ENCODE data around the gene ANKRD33B. TPM values are rescaled to one million over a fixed set of nuclear protein-coding genes. Genes with fewer than 3 reads are reported as not detected.

The ANKRD33B gene
- total RNA-seq, 4 donors from 2014 or later, result 5.6 to 10.7 (median 8.2) TPM

DNA sequence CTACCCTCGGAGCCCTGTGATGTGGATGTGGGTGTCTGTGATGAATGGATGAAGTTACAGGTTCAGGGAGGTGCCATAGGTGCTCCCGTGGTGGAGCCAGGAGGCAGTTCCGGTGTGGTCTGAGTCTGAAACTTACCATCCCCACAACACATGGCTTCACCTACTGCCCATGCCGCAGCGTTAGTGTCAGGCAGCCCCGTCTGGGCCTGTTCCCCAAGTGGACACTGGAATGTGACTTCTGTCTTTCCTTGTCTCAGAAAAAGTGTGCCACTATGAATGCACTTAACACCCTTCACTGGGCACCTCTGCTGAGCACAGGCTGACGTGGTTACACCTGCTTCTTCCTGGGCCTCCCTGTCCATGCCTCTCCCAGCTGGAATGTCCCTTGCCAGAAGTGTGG, 8.6 kb downstream of the ANKRD33B start:
- TF ChIP-seq, protein P1, sequence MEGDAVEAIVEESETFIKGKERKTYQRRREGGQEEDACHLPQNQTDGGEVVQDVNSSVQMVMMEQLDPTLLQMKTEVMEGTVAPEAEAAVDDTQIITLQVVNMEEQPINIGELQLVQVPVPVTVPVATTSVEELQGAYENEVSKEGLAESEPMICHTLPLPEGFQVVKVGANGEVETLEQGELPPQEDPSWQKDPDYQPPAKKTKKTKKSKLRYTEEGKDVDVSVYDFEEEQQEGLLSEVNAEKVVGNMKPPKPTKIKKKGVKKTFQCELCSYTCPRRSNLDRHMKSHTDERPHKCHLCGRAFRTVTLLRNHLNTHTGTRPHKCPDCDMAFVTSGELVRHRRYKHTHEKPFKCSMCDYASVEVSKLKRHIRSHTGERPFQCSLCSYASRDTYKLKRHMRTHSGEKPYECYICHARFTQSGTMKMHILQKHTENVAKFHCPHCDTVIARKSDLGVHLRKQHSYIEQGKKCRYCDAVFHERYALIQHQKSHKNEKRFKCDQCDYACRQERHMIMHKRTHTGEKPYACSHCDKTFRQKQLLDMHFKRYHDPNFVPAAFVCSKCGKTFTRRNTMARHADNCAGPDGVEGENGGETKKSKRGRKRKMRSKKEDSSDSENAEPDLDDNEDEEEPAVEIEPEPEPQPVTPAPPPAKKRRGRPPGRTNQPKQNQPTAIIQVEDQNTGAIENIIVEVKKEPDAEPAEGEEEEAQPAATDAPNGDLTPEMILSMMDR (IDR thresholded peaks at IDR 0.05; ENCODE audit: low read depth), result no peak

DNA sequence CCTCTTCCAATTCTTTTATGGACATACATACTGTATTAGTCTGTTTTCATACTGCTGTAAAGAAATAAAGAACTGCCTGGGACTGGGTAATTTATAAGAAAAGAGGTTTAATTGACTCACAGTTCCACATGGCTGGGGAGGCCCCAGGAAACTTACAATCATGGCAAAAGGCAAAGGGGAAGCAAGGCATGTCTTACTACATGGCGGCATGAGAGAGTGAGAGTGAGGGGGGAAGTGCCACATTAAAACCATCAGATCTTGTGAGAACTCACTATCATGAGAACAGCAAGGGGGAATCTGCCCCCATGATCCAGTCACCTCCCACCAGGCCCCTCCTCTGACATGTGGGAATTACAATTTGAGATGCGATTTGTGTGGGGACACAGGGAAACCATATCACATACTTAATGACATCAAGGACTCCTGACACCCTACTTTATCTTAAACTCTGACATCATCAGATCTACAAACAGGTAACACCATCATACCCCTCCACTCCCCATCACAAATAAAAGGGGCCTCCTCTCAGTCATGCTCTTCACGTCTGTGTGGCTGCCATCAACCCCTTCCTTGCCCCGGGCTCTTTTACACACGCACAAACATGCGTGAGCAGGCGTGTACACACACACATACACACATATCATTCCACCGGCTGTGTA, 9.7 kb downstream of the ANKRD33B start:
- TF ChIP-seq, protein P1 (IDR thresholded peaks at IDR 0.05; ENCODE audit: low read depth), result no peak

DNA sequence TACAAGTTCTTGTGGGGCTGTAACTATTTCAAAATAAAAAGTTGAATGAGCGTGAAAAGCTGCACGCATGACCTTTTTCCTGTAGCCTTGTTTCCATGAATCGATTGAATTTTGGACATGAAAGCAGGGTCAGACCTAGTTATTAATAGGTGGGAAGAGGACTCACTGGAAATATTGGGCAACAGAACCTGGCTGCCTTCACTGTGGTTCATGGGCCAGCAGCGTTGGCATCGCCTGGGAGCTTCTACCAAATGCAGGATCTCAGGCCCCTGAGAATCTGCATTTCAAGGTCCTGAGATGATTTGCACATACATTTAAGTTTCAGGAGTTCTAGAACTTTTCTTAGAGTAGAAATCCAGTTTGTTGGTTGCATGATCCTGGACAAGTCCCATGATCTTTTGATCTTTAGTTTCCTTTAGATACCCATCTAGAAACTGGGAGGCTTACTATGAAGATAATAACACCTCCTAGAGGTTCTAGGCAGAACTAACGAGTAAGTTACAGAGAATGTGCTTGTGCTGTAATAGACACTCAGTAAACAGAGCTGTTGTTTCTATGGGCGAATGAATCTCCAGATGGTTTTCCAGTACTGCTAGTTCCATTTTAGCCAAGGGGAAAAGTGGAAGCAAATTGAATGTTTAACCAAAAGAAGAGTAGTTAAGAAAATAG, 12.4 kb downstream of the ANKRD33B start:
- TF ChIP-seq, protein P1 (IDR thresholded peaks at IDR 0.05; ENCODE audit: low read depth), result no peak

DNA sequence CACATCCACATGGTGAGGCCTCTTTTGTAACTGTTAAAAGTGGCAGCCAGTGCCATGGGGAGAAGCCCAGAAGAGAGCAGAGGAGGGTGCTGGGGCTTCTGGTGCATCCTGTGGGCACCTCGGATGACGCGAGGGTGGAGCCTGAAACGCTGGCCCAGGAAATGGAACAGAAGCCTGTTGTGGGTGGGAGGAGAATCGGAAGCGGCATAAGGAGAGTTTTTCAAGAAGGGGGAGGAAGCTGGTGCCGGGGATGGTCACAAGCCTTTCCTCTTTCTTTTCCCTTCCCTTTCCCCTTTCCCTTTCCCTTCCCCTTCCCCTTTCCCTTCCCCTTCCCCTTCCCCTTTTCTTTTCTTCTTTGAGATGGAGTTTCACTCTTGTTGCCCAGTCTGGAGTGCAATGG, 12.9 kb downstream of the ANKRD33B start:
- TF ChIP-seq, protein P1 (IDR thresholded peaks at IDR 0.05; ENCODE audit: low read depth), result no peak

DNA sequence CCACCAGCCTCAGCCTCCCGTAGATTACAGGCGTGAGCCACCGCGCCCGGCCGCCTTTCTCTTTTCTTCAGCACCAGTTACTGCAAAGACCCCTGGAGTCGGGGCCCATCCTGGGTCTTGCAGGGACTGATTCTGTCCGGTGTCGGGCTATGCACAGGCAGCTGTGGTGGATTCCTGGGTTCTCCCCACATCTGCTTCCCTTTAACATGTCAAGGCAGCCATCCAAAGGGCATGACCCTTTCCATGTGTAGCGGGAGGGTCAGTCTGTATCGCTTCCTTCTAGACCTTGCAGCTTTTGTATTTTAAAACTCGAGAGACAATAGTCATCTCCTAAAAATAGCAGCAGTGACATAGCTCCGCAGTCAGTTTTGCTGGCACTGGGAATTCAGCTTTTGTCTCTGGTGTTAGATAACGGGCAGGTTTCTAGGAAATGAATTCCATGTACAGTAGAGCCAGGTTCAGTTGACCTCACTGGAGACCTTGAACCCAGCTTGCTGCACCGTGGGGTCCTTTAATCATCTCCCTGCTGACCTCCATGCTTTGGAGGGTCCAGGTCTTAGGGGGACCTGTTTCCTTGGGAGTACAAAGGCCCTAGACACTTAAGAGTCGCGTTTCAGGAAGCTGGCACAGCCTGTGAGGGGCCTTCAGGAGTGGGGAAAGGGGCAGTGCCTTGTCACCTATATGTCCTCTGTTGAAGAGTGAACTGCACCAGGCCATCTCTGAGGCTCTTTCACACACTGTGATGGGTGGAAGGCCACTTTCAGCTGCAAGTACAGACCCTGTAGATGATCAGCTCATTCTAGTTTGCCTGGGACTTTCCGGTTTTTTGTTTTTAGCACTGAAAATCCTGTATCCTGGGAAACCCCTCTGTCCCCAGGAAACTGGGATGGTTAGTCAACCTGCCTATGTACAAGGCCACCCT, 13.8 kb downstream of the ANKRD33B start:
- TF ChIP-seq, protein P1 (IDR thresholded peaks at IDR 0.05; ENCODE audit: low read depth), result no peak

DNA sequence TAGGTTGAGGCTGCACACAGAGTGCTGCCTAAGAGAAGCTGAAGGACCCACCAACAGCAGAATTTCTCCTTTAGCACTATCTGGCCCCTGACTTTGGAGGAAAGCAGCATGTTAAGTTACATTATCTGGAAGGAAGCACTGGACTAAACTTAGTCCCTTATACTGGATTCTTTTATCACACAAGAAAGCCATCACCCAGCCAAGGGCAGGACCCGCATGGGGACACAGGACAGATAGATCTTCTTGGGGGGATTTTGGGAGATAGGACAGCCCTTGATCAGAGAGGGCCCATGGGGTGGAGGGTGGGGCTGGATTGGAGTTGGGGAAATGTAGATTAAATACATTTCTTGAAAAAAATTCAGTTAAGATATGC, 14.4 kb downstream of the ANKRD33B start:
- TF ChIP-seq, protein P1 (IDR thresholded peaks at IDR 0.05; ENCODE audit: low read depth), result no peak

DNA sequence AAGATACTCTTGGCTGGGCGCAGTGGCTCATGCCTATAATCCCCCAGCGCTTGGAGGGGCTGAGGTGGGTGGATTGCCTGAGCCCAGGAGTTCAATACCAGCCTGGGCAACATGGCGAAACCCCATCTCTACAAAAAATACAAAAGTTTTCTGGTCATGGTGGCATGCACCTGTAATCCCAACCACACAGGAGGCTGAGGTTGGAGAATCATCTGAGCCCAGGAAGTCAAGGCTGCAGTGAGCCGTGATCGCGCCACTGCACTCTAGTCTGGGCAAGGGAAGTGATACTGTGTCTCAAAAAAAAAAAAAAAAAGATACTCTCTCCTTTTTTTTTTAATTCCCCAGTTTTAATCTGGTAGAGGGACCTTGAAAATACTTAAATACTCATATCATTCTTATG, 15.0 kb downstream of the ANKRD33B start:
- TF ChIP-seq, protein P1 (IDR thresholded peaks at IDR 0.05; ENCODE audit: low read depth), result no peak

Measured in subcutaneous adipose tissue (tissue), 4 donors.